ENCODE results near the gene SPP1. TPM values are rescaled to one million over a fixed set of nuclear protein-coding genes. Genes with fewer than 3 reads are reported as not detected.

SPP1 gene
- 1 to 10 TPM in 1 of 2 donors, under 1 TPM in 1; 0.31 to 8.8 TPM for total RNA-seq
- polyA plus RNA-seq (2013, experiment 1 of 2) = 17.8 TPM
- polyA plus RNA-seq (2013, experiment 2 of 2) = 27.3 TPM
- long read RNA-seq, experiment 1 = 0 reads
- long read RNA-seq, experiment 2 = 0 reads
- long read RNA-seq, experiment 3, transcript SPP1-201 (6 exons, 1,581 nt) = minor isoform, 9 of 24 reads
- long read RNA-seq, experiment 3, transcript SPP1-203 (7 exons, 1,473 nt) = major isoform, 15 of 24 reads
- long read RNA-seq, experiment 3, partial matches to known transcripts = 0 of 24 reads
- long read RNA-seq, experiment 3, other reads (novel, unspliced or antisense) = 0 of 24 reads
- long read RNA-seq, experiment 4 = 0 reads

DNA sequence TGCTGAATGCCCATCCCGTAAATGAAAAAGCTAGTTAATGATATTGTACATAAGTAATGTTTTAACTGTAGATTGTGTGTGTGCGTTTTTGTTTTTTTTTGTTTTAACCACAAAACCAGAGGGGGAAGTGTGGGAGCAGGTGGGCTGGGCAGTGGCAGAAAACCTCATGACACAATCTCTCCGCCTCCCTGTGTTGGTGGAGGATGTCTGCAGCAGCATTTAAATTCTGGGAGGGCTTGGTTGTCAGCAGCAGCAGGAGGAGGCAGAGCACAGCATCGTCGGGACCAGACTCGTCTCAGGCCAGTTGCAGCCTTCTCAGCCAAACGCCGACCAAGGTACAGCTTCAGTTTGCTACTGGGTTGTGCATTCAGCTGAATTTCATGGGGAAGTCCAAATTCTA lies at the start of gene SPP1:
SPP1 (plus strand) TSS at position 249 of the 400 bp plus-strand sequence. CDS start 1,182 bp downstream, outside the sequence.
- no peak within 1 kb of the TSS for H3K9ac ChIP-seq (ENCODE audit: extremely low read depth, low read length, poor library complexity, severe bottlenecking)
- no peak within 1 kb of the TSS for H3K4me3 ChIP-seq (ENCODE audit: low read length)
- Mint-ChIP-seq H3K4me3 (no peak within 1 kb of the TSS), H3K36me3 (ENCODE audit: low read depth) (no peaks in the 10 kb centered on the region), H3K9me3 (no peaks in the 10 kb centered on the region), H3K4me1 (peaks cover 9% of the 10 kb centered on the region), H3K27me3 (ENCODE audit: insufficient read depth) (no peaks in the 10 kb centered on the region), H3K27ac (no peak within 1 kb of the TSS)
- H3K27me3 ChIP-seq (ENCODE audit: control insufficient read depth, insufficient read depth, low read length, poor library complexity, severe bottlenecking) = no peaks in the 10 kb centered on the region
- TF ChIP-seq, protein P1, sequence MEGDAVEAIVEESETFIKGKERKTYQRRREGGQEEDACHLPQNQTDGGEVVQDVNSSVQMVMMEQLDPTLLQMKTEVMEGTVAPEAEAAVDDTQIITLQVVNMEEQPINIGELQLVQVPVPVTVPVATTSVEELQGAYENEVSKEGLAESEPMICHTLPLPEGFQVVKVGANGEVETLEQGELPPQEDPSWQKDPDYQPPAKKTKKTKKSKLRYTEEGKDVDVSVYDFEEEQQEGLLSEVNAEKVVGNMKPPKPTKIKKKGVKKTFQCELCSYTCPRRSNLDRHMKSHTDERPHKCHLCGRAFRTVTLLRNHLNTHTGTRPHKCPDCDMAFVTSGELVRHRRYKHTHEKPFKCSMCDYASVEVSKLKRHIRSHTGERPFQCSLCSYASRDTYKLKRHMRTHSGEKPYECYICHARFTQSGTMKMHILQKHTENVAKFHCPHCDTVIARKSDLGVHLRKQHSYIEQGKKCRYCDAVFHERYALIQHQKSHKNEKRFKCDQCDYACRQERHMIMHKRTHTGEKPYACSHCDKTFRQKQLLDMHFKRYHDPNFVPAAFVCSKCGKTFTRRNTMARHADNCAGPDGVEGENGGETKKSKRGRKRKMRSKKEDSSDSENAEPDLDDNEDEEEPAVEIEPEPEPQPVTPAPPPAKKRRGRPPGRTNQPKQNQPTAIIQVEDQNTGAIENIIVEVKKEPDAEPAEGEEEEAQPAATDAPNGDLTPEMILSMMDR (conservative IDR thresholded peaks at IDR 0.05) = peak; percentile 37
- H3K27ac ChIP-seq (ENCODE audit: low read depth, low read length) = no peak within 1 kb of the TSS
- H3K36me3 ChIP-seq (ENCODE audit: control insufficient read depth, insufficient read depth, low read length) = no peaks in the 10 kb centered on the region
- no peaks in the 10 kb centered on the region for H3K9me3 ChIP-seq (ENCODE audit: control insufficient read depth, low read length)
- DNase-seq = peak; percentile 90
- H3K4me1 ChIP-seq (ENCODE audit: control insufficient read depth, insufficient read depth, low read length) = no peaks in the 10 kb centered on the region
- 4 to 33% methylated on average over 3 to 8 of the region's 8 CpGs for WGBS, 2 experiments (ENCODE audit: insufficient coverage in 1 of 2, insufficient read length in 1 of 2)

DNA sequence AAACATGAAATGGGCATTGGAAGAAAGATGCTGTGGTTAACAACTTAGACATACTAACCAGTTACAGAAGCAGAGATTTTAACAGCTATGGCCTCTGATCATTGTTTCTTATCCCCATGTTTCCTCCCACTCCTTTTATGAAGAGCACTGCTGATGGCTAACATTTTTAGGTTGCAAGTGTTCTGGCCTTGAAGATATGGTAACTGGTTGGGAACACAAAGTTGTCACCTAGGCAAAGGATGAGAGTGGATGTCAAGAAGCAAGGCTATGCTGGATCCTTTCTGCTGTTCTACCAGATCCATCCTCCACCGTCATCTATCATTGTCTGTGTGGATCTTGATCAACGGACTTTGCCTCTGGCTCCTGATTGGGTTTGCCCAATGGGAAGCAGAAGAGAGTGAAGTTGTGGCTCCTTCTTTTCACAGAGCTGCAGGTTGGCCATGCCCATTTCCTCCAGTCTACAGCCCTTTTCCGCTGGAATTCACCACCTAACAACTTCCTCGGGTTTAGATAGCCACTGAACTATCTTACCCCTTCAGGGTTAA lies 48.9 kb upstream of the SPP1 start:
- no peak overlapping the region for H3K4me3 ChIP-seq (ENCODE audit: low read length)

DNA sequence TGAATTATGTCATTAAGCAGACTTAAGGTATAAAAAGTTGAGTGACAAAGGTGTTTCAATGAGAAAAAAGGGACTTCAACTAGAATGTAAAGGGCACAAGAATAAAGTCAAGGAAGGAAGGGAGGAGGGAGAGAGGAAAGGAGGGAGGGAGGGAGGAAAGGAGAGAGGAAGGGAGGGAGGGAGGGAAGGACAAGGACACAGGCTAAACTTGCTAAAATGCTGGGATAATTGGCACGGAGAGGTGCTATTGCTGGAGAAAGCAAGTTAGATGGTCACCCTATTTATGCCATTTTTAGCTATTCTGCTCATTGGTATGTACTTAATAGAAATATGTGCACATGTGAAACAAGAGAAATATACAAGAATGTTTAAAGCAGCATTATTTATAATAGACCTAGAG lies 44.9 kb upstream of the SPP1 start:
- WGBS, 2 experiments (ENCODE audit: insufficient coverage in 1 of 2, insufficient read length in 1 of 2) = 88 to 100% methylated on average over 1 of the region's 1 CpG
- Histone ChIP-seq H3K27ac (ENCODE audit: low read depth, low read length) (no peak overlapping the region), H3K36me3 (ENCODE audit: control insufficient read depth, insufficient read depth, low read length) (peaks cover 47% of the 10 kb centered on the region), H3K4me3 (ENCODE audit: low read length) (no peak overlapping the region), H3K4me1 (ENCODE audit: control insufficient read depth, insufficient read depth, low read length) (no peaks in the 10 kb centered on the region), H3K9me3 (ENCODE audit: control insufficient read depth, low read length) (peaks cover 15% of the 10 kb centered on the region), H3K9ac (ENCODE audit: extremely low read depth, low read length, poor library complexity, severe bottlenecking) (no peak overlapping the region), H3K27me3 (ENCODE audit: control insufficient read depth, insufficient read depth, low read length, poor library complexity, severe bottlenecking) (no peaks in the 10 kb centered on the region)
- H3K4me3 Mint-ChIP-seq = no peak overlapping the region
- H3K36me3 Mint-ChIP-seq (ENCODE audit: low read depth) = peaks cover 33% of the 10 kb centered on the region
- H3K4me1 Mint-ChIP-seq = peaks cover 22% of the 10 kb centered on the region
- no peak for DNase-seq
- H3K27ac Mint-ChIP-seq = no peak overlapping the region
- TF ChIP-seq, protein P1 (conservative IDR thresholded peaks at IDR 0.05) = no peak
- H3K9me3 Mint-ChIP-seq = peaks cover 9% of the 10 kb centered on the region
- H3K27me3 Mint-ChIP-seq (ENCODE audit: insufficient read depth) = no peaks in the 10 kb centered on the region

More for the DNA sequence above, 48.9 kb upstream of the SPP1 start:
- Mint-ChIP-seq H3K27me3 (ENCODE audit: insufficient read depth) (no peaks in the 10 kb centered on the region), H3K36me3 (ENCODE audit: low read depth) (peaks cover 16% of the 10 kb centered on the region), H3K4me1 (peaks cover 13% of the 10 kb centered on the region), H3K4me3 (no peak overlapping the region), H3K27ac (no peak overlapping the region), H3K9me3 (peaks cover 9% of the 10 kb centered on the region)
- Histone ChIP-seq H3K4me1 (ENCODE audit: control insufficient read depth, insufficient read depth, low read length) (no peaks in the 10 kb centered on the region), H3K9ac (ENCODE audit: extremely low read depth, low read length, poor library complexity, severe bottlenecking) (no peak overlapping the region), H3K27me3 (ENCODE audit: control insufficient read depth, insufficient read depth, low read length, poor library complexity, severe bottlenecking) (no peaks in the 10 kb centered on the region), H3K27ac (ENCODE audit: low read depth, low read length) (no peak overlapping the region), H3K36me3 (ENCODE audit: control insufficient read depth, insufficient read depth, low read length) (peaks cover 20% of the 10 kb centered on the region), H3K9me3 (ENCODE audit: control insufficient read depth, low read length) (peaks cover 9% of the 10 kb centered on the region)
- DNase-seq = no peak
- 91 to 96% methylated on average over 4 of the region's 4 CpGs for WGBS, 2 experiments (ENCODE audit: insufficient coverage in 1 of 2, insufficient read length in 1 of 2)
- TF ChIP-seq, protein P1 (conservative IDR thresholded peaks at IDR 0.05) = no peak

All from endodermal cell (in vitro differentiated cells).